ENCODE measurements around the gene SLC46A3. TPM values are rescaled to one million over a fixed set of nuclear protein-coding genes. Genes with fewer than 3 reads are reported as not detected.

Gene SLC46A3
- total RNA-seq, 1 experiment from 2014 or later = 2.3 TPM

DNA sequence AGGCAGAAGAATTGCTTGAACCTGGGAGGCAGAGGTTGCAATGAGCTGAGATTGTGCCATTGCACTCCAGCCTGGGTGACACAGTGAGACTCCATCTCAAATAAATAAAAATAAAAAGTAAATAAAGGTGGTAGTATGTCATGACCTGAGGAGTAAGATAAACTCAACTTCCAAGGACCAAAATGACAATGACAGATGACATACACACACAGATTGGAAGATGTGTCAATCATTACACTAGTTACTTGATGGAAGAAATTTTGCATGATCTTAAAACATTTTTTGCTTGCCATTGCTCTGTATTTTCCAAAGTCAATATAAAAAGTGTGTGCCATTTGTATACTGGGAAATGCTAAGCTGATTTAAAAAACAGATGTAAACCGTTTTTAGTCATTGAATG lies 4.1 kb downstream of the SLC46A3 start:
- H3K27me3 ChIP-seq (replicated peaks; ENCODE audit: insufficient read depth, low read depth, low read length, poor library complexity) = no peaks in the 10 kb centered on the region
- H3K4me1 ChIP-seq (ENCODE audit: insufficient read depth, low read length, poor library complexity, severe bottlenecking) = peaks cover 14% of the 10 kb centered on the region
- H3K36me3 ChIP-seq (ENCODE audit: insufficient read depth, low read length, poor library complexity, severe bottlenecking) = no peaks in the 10 kb centered on the region
- no peak overlapping the region for H3K27ac ChIP-seq (ENCODE audit: low read depth, low read length, poor library complexity, severe bottlenecking)
- CTCF ChIA-PET = no interaction called here
- no peak for DNase-seq (ENCODE audit: low spot score)
- POLR2A ChIA-PET (ENCODE audit: low non-redundant PET) = no interaction called here
- no peaks in the 10 kb centered on the region for H3K9me3 ChIP-seq (ENCODE audit: low read depth, low read length, poor library complexity, severe bottlenecking)
- intact Hi-C loops (cut with micrococcal nuclease; ENCODE audit: unreplicated experiment) = no loop called here
- no peak overlapping the region for H3K4me3 ChIP-seq (ENCODE audit: low read depth, low read length, poor library complexity, severe bottlenecking)
- BruUV-seq (replicated peaks) = no TSS peak
- TF ChIP-seq EZH2 (IDR thresholded peaks at IDR 0.05; ENCODE audit: borderline replicate concordance, low read depth, low read length, poor library complexity, severe bottlenecking) = no peak
- TF ChIP-seq, protein P1, sequence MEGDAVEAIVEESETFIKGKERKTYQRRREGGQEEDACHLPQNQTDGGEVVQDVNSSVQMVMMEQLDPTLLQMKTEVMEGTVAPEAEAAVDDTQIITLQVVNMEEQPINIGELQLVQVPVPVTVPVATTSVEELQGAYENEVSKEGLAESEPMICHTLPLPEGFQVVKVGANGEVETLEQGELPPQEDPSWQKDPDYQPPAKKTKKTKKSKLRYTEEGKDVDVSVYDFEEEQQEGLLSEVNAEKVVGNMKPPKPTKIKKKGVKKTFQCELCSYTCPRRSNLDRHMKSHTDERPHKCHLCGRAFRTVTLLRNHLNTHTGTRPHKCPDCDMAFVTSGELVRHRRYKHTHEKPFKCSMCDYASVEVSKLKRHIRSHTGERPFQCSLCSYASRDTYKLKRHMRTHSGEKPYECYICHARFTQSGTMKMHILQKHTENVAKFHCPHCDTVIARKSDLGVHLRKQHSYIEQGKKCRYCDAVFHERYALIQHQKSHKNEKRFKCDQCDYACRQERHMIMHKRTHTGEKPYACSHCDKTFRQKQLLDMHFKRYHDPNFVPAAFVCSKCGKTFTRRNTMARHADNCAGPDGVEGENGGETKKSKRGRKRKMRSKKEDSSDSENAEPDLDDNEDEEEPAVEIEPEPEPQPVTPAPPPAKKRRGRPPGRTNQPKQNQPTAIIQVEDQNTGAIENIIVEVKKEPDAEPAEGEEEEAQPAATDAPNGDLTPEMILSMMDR (conservative IDR thresholded peaks at IDR 0.05; ENCODE audit: low read depth, low read length) = no peak

GRCh38 chr13:28710161-28710560 lies 8.6 kb downstream of the SLC46A3 start:
- TF ChIP-seq EZH2 (IDR thresholded peaks at IDR 0.05; ENCODE audit: borderline replicate concordance, low read depth, low read length, poor library complexity, severe bottlenecking) = no peak
- TF ChIP-seq, protein P1 (conservative IDR thresholded peaks at IDR 0.05; ENCODE audit: low read depth, low read length) = no peak
- intact Hi-C loops (cut with micrococcal nuclease; ENCODE audit: unreplicated experiment) = no loop called here
- ChIA-PET CTCF (no interaction called here), POLR2A (ENCODE audit: low non-redundant PET) (interaction anchor here (0.6 kb wide), 1 partner anchor 10 kb away, joined by 3 read pairs; no protein-coding TSS in a partner anchor)
- Histone ChIP-seq H3K36me3 (ENCODE audit: insufficient read depth, low read length, poor library complexity, severe bottlenecking) (no peaks in the 10 kb centered on the region), H3K4me1 (ENCODE audit: insufficient read depth, low read length, poor library complexity, severe bottlenecking) (peaks cover 9% of the 10 kb centered on the region), H3K9me3 (ENCODE audit: low read depth, low read length, poor library complexity, severe bottlenecking) (no peaks in the 10 kb centered on the region), H3K4me3 (ENCODE audit: low read depth, low read length, poor library complexity, severe bottlenecking) (no peak overlapping the region), H3K27ac (ENCODE audit: low read depth, low read length, poor library complexity, severe bottlenecking) (no peak overlapping the region), H3K27me3 (replicated peaks; ENCODE audit: insufficient read depth, low read depth, low read length, poor library complexity) (no peaks in the 10 kb centered on the region)
- no TSS peak for BruUV-seq (replicated peaks)
- DNase-seq (ENCODE audit: low spot score) = no peak

DNA sequence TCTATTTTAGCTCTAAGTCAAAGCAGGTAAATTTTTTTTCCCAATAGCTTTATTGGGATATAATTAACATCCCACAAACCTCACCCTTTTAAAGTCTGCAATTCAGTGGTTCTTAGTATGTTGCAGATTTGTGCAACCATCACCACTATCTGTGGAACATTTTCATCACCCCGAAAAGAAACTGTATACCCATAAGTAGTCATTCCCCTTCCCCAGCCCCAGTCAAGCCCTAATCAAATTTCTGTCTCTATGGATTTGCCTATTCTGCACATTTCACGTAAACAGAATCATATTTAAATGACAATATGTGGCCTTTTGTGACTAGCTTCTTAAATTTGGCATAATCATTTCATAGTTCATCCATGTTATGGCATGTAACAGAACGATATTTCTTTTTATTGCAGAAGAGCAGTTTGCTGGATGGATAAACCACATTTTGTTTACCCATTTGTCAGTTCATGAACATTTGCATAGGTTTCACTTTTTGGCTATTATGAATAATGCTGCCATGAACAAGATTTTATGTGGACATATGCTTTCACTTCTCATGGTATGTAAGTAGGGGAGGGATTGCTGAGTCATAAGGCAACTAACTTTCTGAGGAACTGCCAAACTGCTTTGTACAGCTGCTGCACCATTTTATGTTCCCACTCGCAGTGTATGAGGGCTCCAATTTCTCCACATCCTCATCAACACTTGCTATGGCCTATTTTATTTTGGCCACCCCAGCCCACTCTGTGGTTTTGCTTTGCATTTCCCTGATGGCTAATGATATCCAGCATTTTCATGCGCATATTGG lies 10.9 kb downstream of the SLC46A3 start:
- DNase-seq (ENCODE audit: low spot score) = peak; percentile 60
- H3K36me3 ChIP-seq (ENCODE audit: insufficient read depth, low read length, poor library complexity, severe bottlenecking) = no peaks in the 10 kb centered on the region
- H3K27me3 ChIP-seq (replicated peaks; ENCODE audit: insufficient read depth, low read depth, low read length, poor library complexity) = no peaks in the 10 kb centered on the region
- H3K4me3 ChIP-seq (ENCODE audit: low read depth, low read length, poor library complexity, severe bottlenecking) = no peak overlapping the region
- BruUV-seq (replicated peaks) = no TSS peak
- no peak overlapping the region for H3K27ac ChIP-seq (ENCODE audit: low read depth, low read length, poor library complexity, severe bottlenecking)
- POLR2A ChIA-PET (ENCODE audit: low non-redundant PET) = no interaction called here
- H3K9me3 ChIP-seq (ENCODE audit: low read depth, low read length, poor library complexity, severe bottlenecking) = no peaks in the 10 kb centered on the region
- H3K4me1 ChIP-seq (ENCODE audit: insufficient read depth, low read length, poor library complexity, severe bottlenecking) = peaks cover 9% of the 10 kb centered on the region
- CTCF ChIA-PET = no interaction called here
- TF ChIP-seq, protein P1 (conservative IDR thresholded peaks at IDR 0.05; ENCODE audit: low read depth, low read length) = no peak
- no peak for TF ChIP-seq EZH2 (IDR thresholded peaks at IDR 0.05; ENCODE audit: borderline replicate concordance, low read depth, low read length, poor library complexity, severe bottlenecking)
- intact Hi-C loops (cut with micrococcal nuclease; ENCODE audit: unreplicated experiment) = no loop called here

Data from A673 (cell line).